D721Med (cell line): Measurements from ENCODE around the gene OGDH.

Experiments
- DNase-seq: peaks from one replicate; pipeline ENCODE4 v3.0.0; 2011; ENCODE audit warnings: low spot score; ENCODE audit not compliant: insufficient read length
- FAIRE-seq: peaks from 2 replicates; lab custom pipeline; 2011; peaks lifted over from hg19 to GRCh38; lab: Jason Lieb, UNC
- TF ChIP-seq, protein P1 (sequence below): IDR thresholded peaks from 2 replicates; pipeline ENCODE4 v1.5.1; 2012; ENCODE audit warnings: mild to moderate bottlenecking, control low read depth; ENCODE audit not compliant: insufficient read depth; ENCODE audit errors: missing control alignments

Gene OGDH

DNA sequence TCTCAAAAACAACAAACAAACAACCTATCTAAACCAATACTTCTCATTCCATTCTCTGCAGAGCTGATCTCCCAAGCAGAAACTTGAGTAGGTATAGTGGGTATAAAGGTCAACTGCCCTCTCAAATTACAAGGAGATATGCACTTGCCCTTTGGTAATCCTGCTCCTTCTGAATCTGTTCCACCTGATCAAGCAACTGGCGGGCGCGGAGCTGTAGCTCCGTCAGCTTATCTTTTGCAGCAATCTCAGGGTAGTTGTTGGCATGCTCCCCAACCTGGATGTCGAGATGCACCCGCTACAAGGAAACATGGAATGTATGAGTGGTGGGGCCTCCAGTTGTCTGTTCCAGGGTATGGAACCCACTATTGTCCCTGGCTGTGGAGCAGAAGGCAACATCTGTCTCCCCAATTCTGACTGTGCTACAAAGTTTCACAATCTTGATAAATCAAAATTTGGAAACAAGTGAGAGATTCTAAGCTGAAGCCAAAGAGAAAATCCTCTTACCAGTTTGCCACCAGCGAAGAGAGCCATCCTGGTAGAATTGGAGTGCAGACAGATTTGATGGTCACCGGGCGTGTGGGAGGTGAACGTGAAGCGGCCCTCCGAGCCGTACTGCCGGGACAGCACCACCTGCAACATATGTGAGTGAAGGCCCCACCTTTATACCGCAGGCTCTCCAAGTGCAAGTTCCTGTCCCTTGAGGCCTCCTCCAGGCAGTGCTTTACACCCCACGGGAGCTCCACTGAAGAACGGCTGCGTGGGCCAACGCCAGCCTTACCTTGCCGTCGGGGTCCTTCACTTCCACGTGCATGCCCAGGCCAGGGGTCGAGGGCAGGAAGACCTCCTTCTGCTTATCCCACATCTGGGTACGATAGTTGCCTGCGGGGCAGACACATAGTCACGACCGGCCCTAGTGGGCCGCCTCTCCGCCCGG, 25.2 kb upstream of the OGDH start:
- FAIRE-seq (no peak), DNase-seq (no peak)
- TF ChIP-seq, protein P1, sequence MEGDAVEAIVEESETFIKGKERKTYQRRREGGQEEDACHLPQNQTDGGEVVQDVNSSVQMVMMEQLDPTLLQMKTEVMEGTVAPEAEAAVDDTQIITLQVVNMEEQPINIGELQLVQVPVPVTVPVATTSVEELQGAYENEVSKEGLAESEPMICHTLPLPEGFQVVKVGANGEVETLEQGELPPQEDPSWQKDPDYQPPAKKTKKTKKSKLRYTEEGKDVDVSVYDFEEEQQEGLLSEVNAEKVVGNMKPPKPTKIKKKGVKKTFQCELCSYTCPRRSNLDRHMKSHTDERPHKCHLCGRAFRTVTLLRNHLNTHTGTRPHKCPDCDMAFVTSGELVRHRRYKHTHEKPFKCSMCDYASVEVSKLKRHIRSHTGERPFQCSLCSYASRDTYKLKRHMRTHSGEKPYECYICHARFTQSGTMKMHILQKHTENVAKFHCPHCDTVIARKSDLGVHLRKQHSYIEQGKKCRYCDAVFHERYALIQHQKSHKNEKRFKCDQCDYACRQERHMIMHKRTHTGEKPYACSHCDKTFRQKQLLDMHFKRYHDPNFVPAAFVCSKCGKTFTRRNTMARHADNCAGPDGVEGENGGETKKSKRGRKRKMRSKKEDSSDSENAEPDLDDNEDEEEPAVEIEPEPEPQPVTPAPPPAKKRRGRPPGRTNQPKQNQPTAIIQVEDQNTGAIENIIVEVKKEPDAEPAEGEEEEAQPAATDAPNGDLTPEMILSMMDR = no peak

DNA sequence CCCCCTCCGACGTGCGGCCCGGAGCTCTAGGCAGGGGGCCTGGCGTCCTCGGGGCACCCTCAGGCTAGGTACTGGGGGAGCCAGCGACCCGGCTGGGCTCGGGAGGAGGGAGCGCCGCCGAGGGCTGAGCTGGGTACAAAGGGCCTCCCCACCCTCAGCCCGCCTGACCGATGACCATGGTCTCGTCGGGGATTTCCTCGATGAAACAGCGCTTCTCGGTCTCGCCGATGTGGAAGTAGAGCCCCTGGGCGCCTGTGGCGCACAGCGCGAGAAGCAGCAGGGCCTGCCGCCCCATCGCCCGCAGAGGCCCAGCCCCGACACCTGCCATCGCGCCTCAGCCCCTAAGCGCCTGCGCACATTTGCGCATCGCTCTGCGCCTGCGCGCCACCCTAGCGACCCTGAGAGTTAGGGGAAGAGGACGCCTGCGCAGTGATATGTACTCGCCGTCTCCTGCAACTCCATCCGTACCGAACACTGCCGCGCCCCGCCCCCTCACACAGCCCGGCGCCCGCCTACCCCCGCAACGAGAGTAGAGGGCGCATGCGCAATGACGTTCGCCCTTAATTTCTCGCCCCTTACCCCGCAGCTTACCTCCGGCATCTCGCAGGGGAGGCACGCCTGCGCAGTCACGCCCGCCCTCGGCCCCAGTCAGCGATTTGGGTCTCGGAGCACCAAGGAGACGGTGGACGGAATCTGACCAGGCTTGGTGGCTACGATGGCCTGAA, 24.4 kb upstream of the OGDH start, which contains the start of gene TMED4:
TSS of gene TMED4 (minus strand) at position 353 of the 725 bp plus-strand sequence. CDS start at position 328, 25 bp downstream.
- FAIRE-seq (no peak), DNase-seq (peak; percentile 98)
- TF ChIP-seq, protein P1 = no peak

DNA sequence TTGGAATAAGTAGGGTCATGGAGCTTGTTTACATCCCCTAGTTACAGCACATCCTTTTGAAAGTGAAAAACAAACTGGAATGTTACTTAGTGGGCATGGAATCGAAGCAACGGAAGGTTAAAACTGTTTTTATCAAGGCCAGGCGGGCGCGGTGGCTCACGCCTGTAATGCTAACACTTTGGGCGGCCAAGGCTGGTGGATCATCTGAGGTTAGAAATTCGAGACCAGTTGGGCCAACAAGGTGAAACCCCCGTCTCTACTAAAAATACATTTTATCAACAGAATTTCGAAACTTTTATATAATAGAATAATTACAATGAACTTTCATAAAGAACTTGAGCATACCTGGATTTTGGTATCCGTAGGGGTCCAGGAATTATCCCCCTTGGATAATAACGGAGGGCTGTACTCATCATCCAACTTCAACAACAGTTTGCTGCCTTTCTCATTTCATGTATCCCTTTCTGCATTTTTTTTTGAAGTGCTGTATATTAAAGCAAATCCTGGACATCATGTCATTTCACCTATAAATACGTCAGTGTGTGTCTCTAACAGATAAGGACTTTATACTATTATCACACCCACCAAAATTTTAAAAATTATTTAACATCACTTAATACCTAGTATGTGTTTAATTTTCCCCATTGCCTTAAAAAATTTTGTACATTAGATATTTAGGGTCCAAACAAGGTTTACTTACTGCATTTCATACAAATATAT, 23.1 kb upstream of the OGDH start:
- FAIRE-seq = no peak
- TF ChIP-seq, protein P1 = no peak
- DNase-seq = no peak

DNA sequence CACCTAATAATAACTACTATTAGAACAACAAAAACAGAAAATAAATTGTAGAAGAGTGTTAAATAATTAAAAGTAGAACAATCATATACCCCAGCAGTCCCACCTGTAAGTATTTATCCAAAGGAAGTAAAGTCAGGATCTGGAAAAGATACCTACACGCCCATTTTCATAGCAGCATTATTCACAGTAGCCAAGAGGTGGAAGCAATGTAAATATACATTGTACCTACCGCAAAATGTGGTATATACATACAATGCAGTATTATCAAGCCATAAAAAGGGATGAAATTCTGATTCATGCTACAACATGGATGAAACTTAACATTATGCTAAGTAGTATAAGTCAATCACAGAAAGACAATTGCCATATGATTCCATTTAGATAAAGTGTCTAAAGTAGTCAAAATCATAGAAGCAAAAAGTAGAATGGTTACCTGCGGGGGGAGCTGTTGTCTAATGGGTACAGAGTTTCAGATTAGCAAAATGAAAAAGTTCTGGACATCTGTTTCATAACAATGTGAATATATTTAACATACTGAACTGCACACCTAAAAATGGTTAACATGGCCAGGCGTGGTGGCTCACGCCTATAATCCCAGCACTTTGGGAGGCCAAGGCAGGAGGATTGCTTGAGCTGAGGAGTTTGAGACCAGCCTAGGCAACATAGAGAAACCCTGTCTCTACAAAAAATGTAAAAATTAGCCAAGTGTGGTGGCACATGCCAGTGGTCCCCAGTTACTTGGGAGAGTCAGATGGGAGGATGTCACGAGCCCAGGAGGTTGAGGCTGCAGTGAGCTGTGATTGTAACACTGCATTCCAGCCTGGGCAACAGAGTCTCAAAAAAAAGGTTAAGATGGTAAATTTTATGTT, 18.4 kb upstream of the OGDH start:
- TF ChIP-seq, protein P1 = peak; percentile 66
- FAIRE-seq = no peak

DNA sequence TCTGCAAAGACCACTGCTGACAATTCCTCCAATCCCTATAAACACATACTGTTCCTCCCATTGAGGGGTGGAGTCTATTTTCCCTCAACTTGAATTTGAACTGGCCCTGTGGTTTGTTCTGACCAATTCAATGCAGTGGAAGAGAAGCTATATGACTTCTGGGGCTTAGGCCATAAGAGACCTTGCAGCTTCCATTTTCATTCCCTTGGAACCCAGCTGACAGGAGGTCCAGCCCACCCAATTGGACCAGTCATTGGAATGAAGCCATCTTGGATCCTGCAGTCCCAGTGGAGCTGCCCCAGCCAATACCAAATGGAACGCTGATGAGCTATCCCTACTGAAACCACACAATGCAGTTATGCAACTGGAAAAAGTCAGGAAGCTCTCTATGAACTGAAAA, 15.5 kb upstream of the OGDH start:
- TF ChIP-seq, protein P1 = no peak
- no peak for DNase-seq
- no peak for FAIRE-seq

More for the DNA sequence above, 18.4 kb upstream of the OGDH start:
- no peak for DNase-seq
